WTC11 (cell line): ENCODE measurements around the gene APMAP. TPM values are rescaled to one million over a fixed set of nuclear protein-coding genes. Genes with fewer than 3 reads are reported as not detected.

Experiments used
- ATAC-seq: fragments of 200-7000 bp; cut with Tn5 transposase; 2 replicates; pipeline ENCODE4 v1.10.0; 2021; ENCODE audit warnings: mild to moderate bottlenecking, moderate library complexity
- CTCF ChIA-PET: fragments of 300-600 bp; sonication (Branson Sonifier 250); formaldehyde crosslinking; loops from one replicate; lab custom pipeline; 2021; ENCODE audit warnings: antibody characterized with exemption; lab: Charles Lee
- POLR2A ChIA-PET: fragments of 350-600 bp; sonication (Branson Sonifier 250); formaldehyde crosslinking; loops from one replicate; lab custom pipeline; 2021; ENCODE audit warnings: antibody characterized with exemption; lab: Charles Lee
- DNase-seq: peaks from one replicate; pipeline ENCODE4 v3.0.0; 2021; ENCODE audit warnings: low spot score
- H3K27ac Mint-ChIP-seq: 2 replicates; pipeline ENCODE4 v1.8.0; 2021; ENCODE audit warnings: mixed read lengths
- H3K27me3 Mint-ChIP-seq: 2 replicates; pipeline ENCODE4 v1.8.0; 2021; ENCODE audit warnings: low read depth, mild to moderate bottlenecking, moderate library complexity, mixed read lengths
- H3K36me3 Mint-ChIP-seq: 2 replicates; pipeline ENCODE4 v1.8.0; 2021; ENCODE audit warnings: mixed read lengths
- H3K4me1 Mint-ChIP-seq: 2 replicates; pipeline ENCODE4 v1.8.0; 2022; ENCODE audit warnings: mixed read lengths
- H3K4me3 Mint-ChIP-seq: 2 replicates; pipeline ENCODE4 v1.8.0; 2021; ENCODE audit warnings: mild to moderate bottlenecking, moderate library complexity, mixed read lengths
- H3K9me3 Mint-ChIP-seq: 2 replicates; pipeline ENCODE4 v1.8.0; 2021; ENCODE audit warnings: mixed read lengths
- AFF4 ChIP-seq: sonication (generic); formaldehyde crosslinking; IDR thresholded peaks from 2 replicates; pipeline ENCODE4 v1.8.1; 2023; ENCODE audit warnings: mild to moderate bottlenecking, missing genetic modification reagents, borderline replicate concordance
- E2F4 ChIP-seq: sonication (generic); formaldehyde crosslinking; IDR thresholded peaks from 2 replicates; pipeline ENCODE4 v1.8.1; 2022; ENCODE audit warnings: low read depth, mild to moderate bottlenecking, moderate library complexity, missing genetic modification reagents, borderline replicate concordance
- E2F5 ChIP-seq: sonication (generic); formaldehyde crosslinking; IDR thresholded peaks from 2 replicates; pipeline ENCODE4 v1.8.1; 2022; ENCODE audit warnings: mild to moderate bottlenecking, moderate library complexity, missing genetic modification reagents
- GRHL2 ChIP-seq: fragments of 250-450 bp; sonication (Bioruptor Pico); IDR thresholded peaks from 2 replicates; pipeline ENCODE4 v1.8.0; 2022; ENCODE audit warnings: mild to moderate bottlenecking, moderate library complexity; ENCODE audit not compliant: insufficient replicate concordance, severe bottlenecking
- HMGXB4 ChIP-seq: sonication (generic); formaldehyde crosslinking; IDR thresholded peaks from 2 replicates; pipeline ENCODE4 v1.8.1; 2023; ENCODE audit warnings: mild to moderate bottlenecking, moderate library complexity, missing genetic modification reagents
- JAZF1 ChIP-seq: fragments of 250-450 bp; sonication (Bioruptor Pico); IDR thresholded peaks from 2 replicates; pipeline ENCODE4 v1.9.0; 2021; ENCODE audit warnings: moderate library complexity, mild to moderate bottlenecking, inconsistent platforms
- MYBL2 ChIP-seq: sonication (generic); formaldehyde crosslinking; IDR thresholded peaks from 2 replicates; pipeline ENCODE4 v1.8.1; 2023; ENCODE audit warnings: mild to moderate bottlenecking, moderate library complexity, missing genetic modification reagents
- NFATC4 ChIP-seq: fragments of 250-450 bp; sonication (Bioruptor Pico); IDR thresholded peaks from 2 replicates; pipeline ENCODE4 v1.9.0; 2021; ENCODE audit warnings: mild to moderate bottlenecking
- NFE2L1 ChIP-seq: sonication (generic); formaldehyde crosslinking; IDR thresholded peaks from 2 replicates; pipeline ENCODE4 v1.8.1; 2023; ENCODE audit warnings: missing genetic modification reagents
- NR1H2 ChIP-seq: sonication (generic); formaldehyde crosslinking; IDR thresholded peaks from 2 replicates; pipeline ENCODE4 v1.9.0; 2021; ENCODE audit warnings: mild to moderate bottlenecking, moderate library complexity, missing genetic modification reagents
- TEAD1 ChIP-seq: sonication (generic); formaldehyde crosslinking; IDR thresholded peaks from 2 replicates; pipeline ENCODE4 v1.8.0; 2022; ENCODE audit warnings: mild to moderate bottlenecking, missing genetic modification reagents
- USF1 ChIP-seq: sonication (generic); formaldehyde crosslinking; IDR thresholded peaks from 2 replicates; pipeline ENCODE4 v1.8.0; 2022; ENCODE audit warnings: mild to moderate bottlenecking, missing genetic modification reagents
- USF2 ChIP-seq: sonication (generic); formaldehyde crosslinking; IDR thresholded peaks from 2 replicates; pipeline ENCODE4 v1.8.1; 2023; ENCODE audit warnings: mild to moderate bottlenecking, missing genetic modification reagents, moderate library complexity
- ZNF138 ChIP-seq: sonication (generic); formaldehyde crosslinking; conservative IDR thresholded peaks from 2 replicates; pipeline ENCODE4 v1.8.1; 2022; ENCODE audit warnings: mild to moderate bottlenecking, moderate library complexity, missing genetic modification reagents
- ZNF396 ChIP-seq: fragments of 250-450 bp; sonication (Bioruptor Pico); IDR thresholded peaks from 2 replicates; pipeline ENCODE4 v1.8.0; 2021; ENCODE audit warnings: mild to moderate bottlenecking, moderate library complexity, borderline replicate concordance
- ZNF423 ChIP-seq: fragments of 250-450 bp; sonication (Bioruptor Pico); IDR thresholded peaks from 2 replicates; pipeline ENCODE4 v2.1.2; 2022; ENCODE audit warnings: mild to moderate bottlenecking, moderate library complexity
- ZNF425 ChIP-seq: fragments of 250-450 bp; sonication (Bioruptor Pico); conservative IDR thresholded peaks from 2 replicates; pipeline ENCODE4 v1.9.0; 2021; ENCODE audit warnings: mild to moderate bottlenecking
- total RNA-seq: library from RNA; stranded (reverse); gene quantifications from 3 replicates; pipeline ENCODE4 v1.2.3, GENCODE V29; 2021

APMAP gene
- total RNA-seq, 1 experiment from 2014 or later, result 55.3 TPM

- TF ChIP-seq ZNF423 (CRISPR knock-in tag), result no peak
- TF ChIP-seq USF2 (CRISPR knock-in tag), result no peak
Measured at GRCh38 chr20:24915892-24916291, 76.7 kb downstream of the APMAP start (continued).

GRCh38 chr20:24915440-24915839 is 77.1 kb downstream of the APMAP start:
- Mint-ChIP-seq H3K27ac (no peak overlapping the region), H3K4me1 (peaks cover 31% of the 10 kb centered on the region), H3K9me3 (peaks cover 7% of the 10 kb centered on the region), H3K27me3 (no peaks in the 10 kb centered on the region; the same call in 1 of the 2 replicates), H3K4me3 (no peak overlapping the region), H3K36me3 (peaks cover 2% of the 10 kb centered on the region)
- CTCF ChIA-PET, result interaction anchor here (3.6 kb wide), 1 partner anchor 131 kb away, joined by 54 read pairs; no protein-coding TSS in a partner anchor
- ATAC-seq (no peak), DNase-seq (no peak)
- POLR2A ChIA-PET, result no interaction called here
- TF ChIP-seq MYBL2 (CRISPR knock-in tag), result no peak
- no peak for TF ChIP-seq USF1
- no peak for TF ChIP-seq E2F4
- TF ChIP-seq HMGXB4, result no peak
- TF ChIP-seq ZNF425 (CRISPR knock-in tag), result no peak
- TF ChIP-seq AFF4, result no peak
- no peak for TF ChIP-seq ZNF138 (CRISPR knock-in tag)

GRCh38 chr20:24914388-24915241 is 77.9 kb downstream of the APMAP start:
- H3K4me1 Mint-ChIP-seq, result peaks cover 26% of the 10 kb centered on the region
- TF ChIP-seq ZNF138 (CRISPR knock-in tag), result no peak
- no peak for TF ChIP-seq JAZF1
- TF ChIP-seq ZNF425 (CRISPR knock-in tag), result no peak
- TF ChIP-seq TEAD1 (CRISPR knock-in tag), result no peak
- TF ChIP-seq E2F5 (CRISPR knock-in tag), result no peak
- TF ChIP-seq NFE2L1 (CRISPR knock-in tag), result no peak
- no peak for TF ChIP-seq ZNF396 (CRISPR knock-in tag)
- TF ChIP-seq GRHL2 (CRISPR knock-in tag), result no peak
- no peak for TF ChIP-seq NR1H2 (CRISPR knock-in tag)
- no peak for TF ChIP-seq NFATC4 (CRISPR knock-in tag)
- no peaks in the 10 kb centered on the region for H3K36me3 Mint-ChIP-seq
- H3K9me3 Mint-ChIP-seq, result peaks cover 9% of the 10 kb centered on the region; the same call in 1 of the 2 replicates
- ATAC-seq (no peak), DNase-seq (no peak)
- peaks cover 5% of the 10 kb centered on the region for H3K27me3 Mint-ChIP-seq
- CTCF ChIA-PET, result interaction anchor here (0.9 to 1.3 kb wide), 2 partner anchors 123 to 130 kb away, joined by 3 to 4 read pairs; no protein-coding TSS in a partner anchor
- H3K4me3 Mint-ChIP-seq, result no peak overlapping the region
- POLR2A ChIA-PET, result no interaction called here
- no peak overlapping the region for H3K27ac Mint-ChIP-seq
